ENCODE measurements around the gene IWS1. TPM values are rescaled to one million over a fixed set of nuclear protein-coding genes. Genes with fewer than 3 reads are reported as not detected.
A peak's percentile ranks its signal among the peaks of the same experiment; 100 is the strongest.

IWS1 gene
- 10 to 100 TPM; 29.0 to 46.7 (median 31.0) TPM for total RNA-seq

DNA sequence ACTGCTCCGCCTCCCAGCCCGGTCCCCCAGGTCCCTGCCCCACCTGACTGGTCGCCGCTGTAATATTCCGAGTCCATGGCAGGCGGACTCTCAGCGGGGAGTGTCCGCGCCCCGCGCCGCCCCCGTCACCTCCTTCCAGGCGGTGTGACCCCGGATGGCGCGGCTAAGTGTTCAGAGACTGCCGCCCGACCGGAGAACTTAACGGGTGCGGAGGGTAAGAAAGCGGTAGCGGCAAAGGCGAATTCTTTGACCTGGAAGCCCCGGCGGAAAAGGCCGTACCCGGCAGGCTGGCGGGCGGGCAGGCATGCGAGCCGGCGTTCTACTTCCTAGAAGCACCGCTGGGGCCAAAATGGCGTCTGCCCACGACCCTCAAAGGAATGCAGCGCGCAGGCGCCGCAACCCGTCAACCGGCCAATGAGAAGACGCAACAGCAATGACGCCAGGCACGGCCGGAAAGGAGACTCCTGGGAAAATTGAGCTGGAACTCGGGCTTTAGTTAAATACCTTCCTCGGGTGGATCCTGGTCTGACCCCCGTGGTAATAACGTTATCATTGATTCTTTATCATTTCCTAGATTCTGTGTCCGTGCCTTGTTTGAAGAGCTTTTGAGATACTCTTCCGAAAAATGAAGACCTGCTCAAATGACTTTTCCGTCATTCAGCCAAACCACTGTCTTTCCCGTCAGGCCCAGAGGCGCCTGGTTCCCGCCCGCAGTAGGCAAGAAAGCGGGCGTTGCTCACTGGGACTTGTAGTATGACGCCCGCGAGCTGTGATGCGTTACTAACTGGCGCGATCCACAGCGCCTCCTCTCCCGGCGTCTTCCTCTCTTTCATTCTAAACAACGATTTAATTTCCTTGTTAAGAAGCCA, at the start of gene IWS1:
TSS of gene IWS1 (minus strand) at position 358 of the 869 bp plus-strand sequence. CDS start at position 77, 281 bp downstream.
- TF ChIP-seq, protein P1, sequence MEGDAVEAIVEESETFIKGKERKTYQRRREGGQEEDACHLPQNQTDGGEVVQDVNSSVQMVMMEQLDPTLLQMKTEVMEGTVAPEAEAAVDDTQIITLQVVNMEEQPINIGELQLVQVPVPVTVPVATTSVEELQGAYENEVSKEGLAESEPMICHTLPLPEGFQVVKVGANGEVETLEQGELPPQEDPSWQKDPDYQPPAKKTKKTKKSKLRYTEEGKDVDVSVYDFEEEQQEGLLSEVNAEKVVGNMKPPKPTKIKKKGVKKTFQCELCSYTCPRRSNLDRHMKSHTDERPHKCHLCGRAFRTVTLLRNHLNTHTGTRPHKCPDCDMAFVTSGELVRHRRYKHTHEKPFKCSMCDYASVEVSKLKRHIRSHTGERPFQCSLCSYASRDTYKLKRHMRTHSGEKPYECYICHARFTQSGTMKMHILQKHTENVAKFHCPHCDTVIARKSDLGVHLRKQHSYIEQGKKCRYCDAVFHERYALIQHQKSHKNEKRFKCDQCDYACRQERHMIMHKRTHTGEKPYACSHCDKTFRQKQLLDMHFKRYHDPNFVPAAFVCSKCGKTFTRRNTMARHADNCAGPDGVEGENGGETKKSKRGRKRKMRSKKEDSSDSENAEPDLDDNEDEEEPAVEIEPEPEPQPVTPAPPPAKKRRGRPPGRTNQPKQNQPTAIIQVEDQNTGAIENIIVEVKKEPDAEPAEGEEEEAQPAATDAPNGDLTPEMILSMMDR (IDR thresholded peaks at IDR 0.05) = no peak
- ATAC-seq (ENCODE audit: low FRiP score) = peak; percentile 96
- peak; percentile 88 for DNase-seq (ENCODE audit: low spot score)

DNA sequence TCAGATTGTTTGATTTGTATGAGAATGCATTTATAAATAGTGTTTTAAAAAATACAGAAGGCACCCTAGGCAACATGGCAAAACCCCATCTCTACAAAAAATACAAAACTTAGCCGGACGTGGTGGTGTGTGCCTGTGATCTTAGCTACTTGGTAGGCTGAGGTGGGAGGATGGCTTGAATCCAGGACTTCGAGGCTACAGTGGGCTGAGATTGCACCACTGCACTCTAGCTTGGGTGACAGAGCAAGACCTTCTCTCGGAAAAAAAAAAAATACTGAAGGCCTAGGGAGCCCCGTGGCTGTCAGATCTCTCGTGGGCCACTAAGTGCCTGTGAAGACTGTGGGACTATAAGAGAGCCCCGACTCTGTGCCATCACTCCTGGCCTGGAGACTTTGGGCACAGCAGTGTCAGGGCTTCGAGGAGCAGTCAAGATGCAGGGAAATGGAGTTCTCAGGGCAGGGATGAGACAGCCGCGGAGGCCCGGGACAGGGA, 49.7 kb upstream of the IWS1 start:
- DNase-seq (ENCODE audit: low spot score) (no peak), ATAC-seq (ENCODE audit: low FRiP score) (no peak)
- TF ChIP-seq, protein P1 (IDR thresholded peaks at IDR 0.05) = no peak

DNA sequence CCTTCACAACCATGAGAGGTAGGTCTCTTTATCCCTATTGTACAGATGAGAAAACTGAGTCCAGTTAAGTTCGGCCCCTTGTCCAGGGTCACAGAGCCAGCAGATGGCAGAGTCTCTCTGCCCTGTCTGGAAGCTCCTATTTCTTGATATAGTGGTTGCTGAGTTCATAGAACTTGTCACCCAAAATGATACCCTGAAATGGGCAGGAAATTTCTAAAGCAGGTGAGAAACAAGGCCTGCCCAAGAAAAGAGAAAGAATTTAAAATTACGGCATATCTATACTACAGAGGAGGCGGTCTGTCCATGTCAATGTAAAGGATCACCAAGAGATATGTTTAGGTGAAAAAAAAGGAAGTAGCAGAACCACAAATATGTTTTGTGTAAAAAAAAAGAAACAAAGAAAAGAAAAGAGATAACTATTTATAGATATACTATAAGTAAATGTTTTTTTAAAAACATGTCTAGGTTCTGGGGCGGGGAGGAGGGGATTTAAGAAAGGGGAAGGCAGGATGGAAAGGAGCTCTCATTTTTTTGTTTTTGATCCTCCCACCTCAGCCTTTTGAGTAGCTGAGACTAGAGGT, 49.0 kb upstream of the IWS1 start:
- ATAC-seq (ENCODE audit: low FRiP score) (no peak), DNase-seq (ENCODE audit: low spot score) (no peak)
- TF ChIP-seq, protein P1 (IDR thresholded peaks at IDR 0.05) = no peak

DNA sequence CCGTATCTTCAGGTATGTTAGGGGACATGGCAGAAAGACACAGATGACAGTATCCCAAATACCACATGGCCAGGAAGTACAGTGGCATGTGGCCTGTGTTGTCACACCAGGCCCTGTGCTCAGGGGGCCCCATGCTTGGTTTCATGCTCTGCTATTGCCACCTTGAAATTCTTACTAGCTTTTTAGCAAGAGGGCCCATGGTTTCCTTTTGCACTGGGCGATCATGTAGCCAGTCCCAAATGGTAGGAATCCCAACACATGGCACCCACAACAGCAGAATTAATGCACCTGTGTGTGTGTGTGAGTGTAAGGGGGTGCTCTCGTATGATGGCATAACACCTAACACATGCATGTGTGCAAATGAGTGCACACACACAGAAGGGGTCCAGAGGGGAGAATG, 48.4 kb upstream of the IWS1 start:
- ATAC-seq (ENCODE audit: low FRiP score) (no peak), DNase-seq (ENCODE audit: low spot score) (no peak)
- TF ChIP-seq, protein P1 (IDR thresholded peaks at IDR 0.05) = no peak

DNA sequence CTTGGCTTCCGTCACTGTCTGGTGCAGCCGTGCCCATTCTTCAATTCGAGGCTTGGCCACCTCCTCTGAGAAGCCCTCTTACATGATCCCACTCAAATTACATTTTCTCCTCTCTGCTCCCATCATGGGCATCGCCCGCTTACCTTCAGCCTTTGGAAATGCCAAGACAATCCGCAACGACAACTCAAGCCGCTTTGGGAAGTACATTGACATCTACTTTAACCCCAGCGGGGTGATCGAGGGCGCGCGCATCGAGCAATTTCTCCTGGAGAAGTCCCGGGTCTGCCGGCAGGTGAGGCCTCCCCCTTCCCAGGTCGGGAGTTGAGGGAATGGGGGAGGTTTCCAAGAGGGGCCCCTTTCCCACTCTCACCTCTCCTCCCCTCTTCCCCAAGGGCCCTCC, 47.5 kb upstream of the IWS1 start:
- TF ChIP-seq, protein P1 (IDR thresholded peaks at IDR 0.05) = no peak
- no peak for DNase-seq (ENCODE audit: low spot score)
- no peak for ATAC-seq (ENCODE audit: low FRiP score)

DNA sequence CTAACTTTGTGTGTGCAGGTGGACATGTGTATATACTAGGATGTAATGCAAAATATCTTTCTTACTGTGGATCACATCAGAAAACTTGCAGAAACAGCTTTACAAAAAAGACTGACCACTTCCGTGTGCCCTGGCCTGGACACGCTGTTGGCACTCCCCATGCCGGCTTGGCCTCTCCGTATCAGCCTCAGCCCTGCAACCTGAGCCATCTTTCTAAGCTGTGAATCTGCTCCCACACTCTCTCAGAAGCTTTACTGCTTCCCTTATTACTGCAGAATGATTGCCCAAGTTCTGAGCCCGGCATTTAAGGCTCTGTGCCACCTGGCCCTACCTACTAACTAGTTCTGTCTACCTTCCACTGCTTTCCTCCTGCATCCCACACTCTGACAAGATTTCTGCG, 47.0 kb upstream of the IWS1 start:
- ATAC-seq (ENCODE audit: low FRiP score) (no peak), DNase-seq (ENCODE audit: low spot score) (no peak)
- TF ChIP-seq, protein P1 (IDR thresholded peaks at IDR 0.05) = no peak

Data from omental fat pad (tissue), 4 donors.